SW 1271 (cell line): Measurements from ENCODE around the gene SAMD4A.
A peak's percentile ranks its signal among the peaks of the same experiment; 100 is the strongest.
"Not testable (repeated sequence)": the region's sequence is repeated elsewhere in the genome, so short reads cannot be mapped to it uniquely, and the experiment has no call there.

Source experiments
- DNase-seq, 2 experiments: peaks; one replicate each; lab custom pipeline; 2025; lab: John Stamatoyannopoulos, UW

Gene SAMD4A

DNA sequence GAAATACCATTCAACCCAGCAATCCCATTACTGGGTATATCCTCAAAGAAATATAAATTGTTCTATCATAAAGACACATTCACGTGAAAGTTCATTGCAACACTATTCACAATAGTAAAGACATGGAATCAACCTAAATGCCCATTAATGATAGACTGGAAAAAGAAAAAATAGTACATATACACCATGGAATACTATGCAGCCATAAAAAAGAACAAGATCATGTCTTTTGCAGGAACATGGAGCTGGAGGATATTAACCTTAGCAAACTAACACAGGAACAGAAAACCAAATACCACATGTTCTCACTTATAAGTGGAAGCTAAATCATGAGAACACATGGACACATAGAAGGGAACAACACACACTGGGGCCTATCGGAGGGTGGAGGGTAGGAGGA, 234.6 kb downstream of the SAMD4A start:
- DNase-seq: not testable (repeated sequence)

DNA sequence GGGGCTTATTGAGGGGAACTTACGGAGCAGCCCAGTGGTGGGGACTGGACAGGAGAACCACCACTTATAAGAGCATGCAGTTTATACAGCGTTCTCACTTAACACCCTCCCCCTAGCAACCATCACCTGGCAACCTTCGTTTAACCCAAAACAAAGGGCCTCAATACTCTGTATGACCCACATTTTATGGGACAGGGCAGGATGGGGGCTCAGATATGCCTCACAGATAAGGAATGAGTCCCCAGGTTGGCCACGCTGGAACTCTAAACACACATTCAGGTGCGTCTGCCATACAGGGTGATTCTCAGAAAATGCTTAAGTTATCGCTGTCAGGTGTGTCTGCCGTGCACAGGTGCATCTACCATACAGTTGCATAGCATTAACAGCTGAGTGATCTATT, 236.5 kb downstream of the SAMD4A start:
- DNase-seq: no peak

DNA sequence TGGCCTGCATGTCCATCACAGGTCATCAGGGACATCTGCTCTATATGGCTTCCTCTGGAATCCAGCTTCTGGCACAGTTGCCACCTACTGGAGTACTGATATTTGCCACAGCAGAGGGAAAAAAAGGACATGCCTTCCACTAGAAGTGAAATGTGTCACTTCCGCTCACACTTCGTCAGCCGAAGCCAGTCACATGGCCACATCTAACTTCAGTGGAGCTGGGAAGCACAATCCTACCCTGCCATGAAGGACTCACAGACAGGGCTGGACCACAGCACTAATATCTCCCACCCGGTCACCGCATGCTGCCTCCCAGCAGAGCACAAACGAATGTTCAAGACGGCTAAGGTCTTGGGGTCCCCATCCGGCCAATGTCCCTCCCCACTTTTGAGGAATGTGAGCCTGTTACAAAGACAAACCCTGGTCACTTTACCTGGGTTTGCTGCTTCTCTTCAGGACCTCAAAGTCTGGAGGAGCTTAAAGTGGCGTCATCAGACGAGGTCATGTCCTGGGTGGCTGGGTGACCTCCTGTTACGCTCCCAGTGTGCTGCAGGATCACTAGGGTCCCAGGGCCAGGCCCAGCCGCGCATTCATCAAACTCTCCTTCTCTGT, 237.1 kb downstream of the SAMD4A start:
- DNase-seq: peak in 1 of 2 experiments; percentile 6

DNA sequence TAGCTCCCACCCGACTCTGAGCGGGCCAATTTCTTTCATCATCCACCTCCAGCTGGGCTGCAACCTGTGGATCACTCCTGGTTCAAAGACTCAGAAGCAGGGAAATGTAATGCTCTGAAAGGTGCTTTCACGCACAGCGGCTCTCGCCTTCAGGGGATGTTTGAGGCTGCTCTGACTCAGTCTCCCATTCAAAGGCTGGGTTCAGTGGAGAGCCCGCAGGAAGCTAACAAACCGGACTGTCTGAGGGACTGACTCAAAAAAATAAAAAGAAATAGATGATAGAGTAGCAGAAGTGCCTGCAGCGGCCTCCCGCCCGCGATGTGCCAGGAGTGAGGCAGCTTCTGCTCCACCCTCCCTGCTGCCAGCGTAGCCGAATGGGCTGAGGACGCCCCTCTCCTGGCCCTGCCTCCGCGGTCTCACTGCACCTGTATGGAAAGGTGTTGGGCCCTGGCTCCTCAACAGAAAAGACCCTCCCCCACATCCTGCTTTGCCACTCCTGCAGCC, 237.7 kb downstream of the SAMD4A start:
- no peak for DNase-seq

DNA sequence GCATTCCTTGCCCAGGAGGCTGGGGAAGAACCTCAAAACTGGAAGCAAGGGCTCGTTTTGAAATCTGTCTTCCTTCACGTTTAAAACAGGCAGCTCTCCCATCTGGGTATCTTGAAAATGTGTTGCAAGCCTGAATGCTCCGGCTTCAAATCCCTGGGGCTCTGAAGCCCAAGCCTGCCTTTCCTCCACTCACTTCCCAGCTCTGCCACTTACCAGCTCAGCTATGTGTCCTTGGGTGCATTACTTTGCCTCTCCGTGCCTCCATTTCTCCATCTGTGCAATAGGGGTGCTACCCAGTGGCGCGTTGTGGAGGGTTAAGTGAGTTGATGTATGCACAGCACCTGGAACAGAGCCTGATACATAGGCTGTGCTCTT, 238.1 kb downstream of the SAMD4A start:
- DNase-seq: no peak

DNA sequence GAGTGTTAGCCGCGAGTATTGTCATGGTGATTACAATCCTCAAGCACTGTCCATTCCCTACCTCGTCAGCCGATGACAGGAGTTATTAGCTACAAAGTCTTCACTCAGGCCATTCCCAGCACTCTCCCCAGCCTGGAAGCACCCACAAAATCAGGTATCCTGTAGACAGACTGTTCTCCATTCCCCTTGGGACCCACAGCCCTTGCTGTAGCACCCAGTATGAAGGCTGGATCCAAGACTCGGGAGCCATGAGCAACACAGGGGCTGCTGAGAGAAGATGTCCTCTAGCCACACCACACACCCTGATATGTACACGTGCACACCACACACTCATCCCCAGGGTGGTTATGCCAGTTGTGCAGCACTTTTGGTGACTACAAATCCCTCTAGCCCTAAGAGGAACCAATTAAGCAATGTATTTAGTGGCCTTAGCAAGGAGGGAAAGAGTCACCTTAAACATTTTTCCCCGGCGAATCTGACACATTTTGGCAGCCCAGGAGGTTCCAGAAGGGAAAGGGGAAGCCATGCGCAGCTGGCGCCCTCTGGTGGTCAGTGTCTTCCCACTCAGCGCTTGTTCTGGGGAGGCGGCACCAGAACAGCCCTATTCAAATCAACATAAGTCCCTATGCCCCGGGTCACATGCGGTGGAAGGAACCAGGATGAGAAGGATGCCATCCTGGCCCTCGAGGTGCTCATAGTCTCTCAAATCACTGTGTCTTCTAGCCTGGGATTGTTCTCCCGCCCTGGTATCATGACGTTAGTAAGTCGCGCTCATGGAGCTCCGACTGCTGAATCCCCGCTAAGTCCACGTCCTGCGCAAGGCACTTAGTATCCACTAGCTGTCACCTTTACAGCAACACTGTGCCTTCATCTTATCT, 238.8 kb downstream of the SAMD4A start:
- peak; percentile 58 to 80 for DNase-seq

DNA sequence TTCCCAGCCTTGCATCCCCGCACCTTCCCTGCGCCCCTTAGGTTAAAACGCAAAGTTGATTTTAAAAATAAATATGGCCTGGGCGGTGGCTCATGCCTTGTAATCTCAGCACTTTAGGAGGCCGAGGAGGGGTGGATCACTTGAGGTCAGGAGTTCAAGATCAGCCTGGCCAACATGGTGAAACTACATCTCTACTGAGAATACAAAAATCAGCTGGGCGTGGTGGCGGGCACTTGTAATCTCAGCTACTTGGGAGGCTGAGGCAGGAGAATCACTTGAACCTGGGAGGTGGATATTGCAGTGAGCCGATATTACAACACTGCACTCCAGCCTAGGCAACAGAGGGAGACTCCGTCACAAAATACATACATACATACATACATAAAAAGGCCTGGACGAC, 239.7 kb downstream of the SAMD4A start:
- DNase-seq: no peak

DNA sequence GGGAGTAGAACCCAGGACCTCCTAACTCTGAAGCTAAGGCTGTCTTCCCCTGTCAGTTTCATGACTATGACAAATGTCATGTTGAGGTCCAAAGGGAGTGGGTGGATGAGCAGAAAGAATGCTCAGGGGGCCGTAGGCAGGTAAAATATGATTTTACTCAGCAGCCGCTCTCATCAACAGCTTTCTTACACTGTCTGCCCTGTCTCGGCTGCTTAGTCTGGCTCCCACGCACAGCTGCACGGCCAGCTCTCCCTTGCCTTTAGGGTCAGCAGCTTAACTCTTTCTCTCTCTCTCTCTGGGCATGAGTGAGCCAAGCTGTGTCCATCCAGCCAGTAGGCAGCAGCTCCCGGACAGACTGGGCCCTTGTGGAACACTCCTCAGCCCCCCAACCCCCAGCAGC, 240.5 kb downstream of the SAMD4A start:
- no peak for DNase-seq

DNA sequence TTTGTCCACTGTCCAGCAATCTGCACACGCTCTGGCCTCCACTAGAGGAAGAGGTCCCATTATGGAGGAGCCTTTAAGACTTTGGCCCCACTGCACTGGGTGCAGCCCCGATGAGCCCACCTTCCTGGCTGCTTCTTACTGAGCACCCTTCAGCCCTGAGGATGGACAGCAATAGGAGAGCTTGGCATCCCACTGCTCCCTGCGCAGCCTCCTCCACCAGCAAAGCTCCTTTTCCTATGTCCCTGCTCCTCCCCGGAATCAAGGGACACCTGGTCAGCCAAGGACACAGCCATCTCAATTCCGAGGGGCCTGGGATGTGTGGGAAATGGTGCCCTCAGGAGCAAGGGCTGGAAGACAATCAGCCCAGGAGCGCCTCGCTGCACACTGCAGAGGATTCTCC, 241.0 kb downstream of the SAMD4A start:
- DNase-seq: no peak

DNA sequence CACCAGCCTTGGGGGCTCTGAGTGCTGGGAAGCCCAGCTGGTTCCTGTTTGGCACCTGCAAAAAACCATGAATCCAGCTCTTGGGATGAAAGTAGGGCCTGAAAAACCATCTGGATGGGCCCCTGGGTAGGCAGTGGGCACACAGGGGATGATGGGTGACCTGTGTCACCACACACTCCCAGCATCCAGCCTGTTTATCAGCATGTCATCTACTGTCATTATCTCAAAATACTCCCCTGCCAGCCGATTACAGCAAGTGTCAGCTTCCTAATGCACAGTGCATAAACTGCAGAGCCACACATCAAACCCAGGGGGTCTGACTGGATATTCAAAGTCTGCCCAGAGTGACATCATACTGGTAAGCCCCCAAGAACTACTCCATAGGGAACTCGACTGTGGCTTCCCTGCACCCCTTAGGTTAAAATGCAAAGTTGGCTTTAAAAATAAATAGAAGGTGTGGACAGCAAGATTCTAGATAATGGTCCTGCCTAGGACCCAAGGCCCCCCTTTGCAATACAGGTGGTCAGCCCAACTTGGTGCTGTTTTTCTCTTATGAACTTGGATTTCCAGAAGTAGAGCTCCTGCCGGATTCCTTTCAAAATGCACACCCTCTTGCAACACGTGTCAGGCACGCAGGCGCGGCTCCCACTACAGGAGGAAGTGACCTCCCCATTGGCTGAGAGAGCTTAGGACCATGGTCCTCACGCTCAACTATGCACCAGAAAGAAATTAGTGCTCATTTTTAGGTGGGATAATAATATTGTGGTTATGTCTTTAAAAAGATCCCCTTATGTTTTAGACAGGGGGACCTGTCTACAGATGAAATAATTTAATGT, 241.6 kb downstream of the SAMD4A start:
- DNase-seq: no peak

DNA sequence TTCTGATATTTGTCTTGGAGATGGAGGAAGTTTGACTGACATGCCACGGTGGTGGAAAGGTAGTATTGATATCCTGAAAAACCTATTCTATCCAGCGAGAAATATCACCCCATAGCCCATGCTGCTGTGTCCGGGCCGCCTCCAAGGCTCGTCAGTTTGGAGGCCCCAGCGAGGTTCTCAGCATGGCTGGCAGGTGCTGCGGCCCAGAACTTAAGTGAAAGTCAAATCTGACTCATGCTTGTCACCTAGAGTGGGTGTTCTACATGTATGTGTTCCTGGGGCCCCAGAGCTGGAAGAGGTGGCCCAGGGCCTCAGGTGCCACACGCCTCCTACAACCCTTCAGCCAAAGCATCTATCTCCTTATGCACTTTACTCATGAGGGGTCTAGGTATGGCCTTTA, 242.8 kb downstream of the SAMD4A start:
- no peak for DNase-seq

DNA sequence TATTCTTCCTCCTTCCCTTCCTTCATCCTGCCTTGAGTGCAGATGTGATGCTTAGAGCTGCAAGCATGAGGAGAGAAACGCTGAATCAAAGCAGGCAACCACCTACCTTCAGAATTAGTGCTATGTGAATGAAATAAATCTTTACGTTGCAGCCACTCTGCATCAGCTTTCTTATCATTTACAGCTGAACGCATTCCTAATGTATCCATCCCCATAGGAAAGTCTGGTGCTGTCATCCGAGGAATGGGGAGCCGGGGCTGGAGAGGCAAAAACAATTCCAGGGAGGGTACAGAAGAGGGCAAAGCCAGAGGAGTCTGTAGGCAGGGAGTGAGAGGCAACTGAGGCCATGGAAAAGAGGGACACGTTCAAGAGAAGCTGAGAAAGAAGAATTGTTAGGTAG, 245.7 kb downstream of the SAMD4A start:
- DNase-seq: no peak

DNA sequence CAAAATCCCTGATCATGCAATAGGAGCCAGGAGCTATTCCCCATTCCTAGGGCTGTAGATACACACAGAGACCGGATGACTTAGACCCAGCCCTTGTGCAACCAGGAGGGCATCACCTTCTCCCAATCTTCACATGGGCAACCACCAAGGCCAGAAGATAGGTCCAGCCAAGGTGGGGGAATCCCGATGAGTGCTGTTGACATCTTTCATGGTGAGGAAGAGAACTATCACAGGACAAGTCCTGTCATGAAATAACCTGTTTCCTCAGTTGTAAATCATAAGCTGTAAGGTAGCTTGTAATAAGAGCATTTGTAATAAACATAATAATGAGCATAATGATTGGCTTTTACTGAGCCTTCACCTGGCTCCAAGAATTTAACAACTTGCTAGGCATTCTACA, 246.2 kb downstream of the SAMD4A start:
- DNase-seq: no peak

DNA sequence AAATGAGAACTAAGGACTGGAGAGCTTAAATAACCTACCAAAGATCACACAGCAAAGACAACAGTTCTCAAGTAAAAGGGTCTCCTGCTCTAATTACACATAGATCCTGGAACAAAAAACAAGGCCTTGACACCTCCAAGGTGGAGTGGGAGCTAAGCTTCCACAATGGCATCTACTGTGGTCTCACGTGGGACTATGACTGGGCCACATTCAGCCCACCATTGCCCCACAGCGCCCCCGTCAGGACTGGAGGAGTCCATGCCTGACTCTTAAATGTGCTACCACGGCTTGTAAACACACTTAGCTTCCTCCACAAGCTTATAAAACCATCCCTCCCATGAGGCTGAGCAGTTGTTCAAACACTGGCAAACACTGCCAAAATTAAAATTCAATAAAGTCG, 247.1 kb downstream of the SAMD4A start:
- no peak for DNase-seq

DNA sequence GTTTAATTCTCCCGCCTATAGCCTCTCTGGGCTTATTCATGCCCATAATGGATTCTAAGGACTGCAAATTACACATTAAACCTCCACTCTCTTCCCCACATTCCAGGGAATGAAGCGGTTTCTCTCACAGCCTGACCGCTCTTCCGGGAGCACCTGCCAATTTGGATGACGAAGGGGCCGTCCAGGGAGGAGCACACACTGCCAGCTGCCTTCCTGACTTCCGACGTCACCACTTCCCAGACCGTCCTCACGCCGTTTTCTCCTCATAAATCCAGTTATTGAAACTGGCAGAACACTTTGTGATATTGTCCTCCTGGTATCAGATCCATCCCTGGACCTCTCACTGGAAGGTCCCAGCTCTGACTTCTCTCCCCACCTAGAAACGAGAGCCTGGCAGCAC, 248.1 kb downstream of the SAMD4A start:
- no peak for DNase-seq

DNA sequence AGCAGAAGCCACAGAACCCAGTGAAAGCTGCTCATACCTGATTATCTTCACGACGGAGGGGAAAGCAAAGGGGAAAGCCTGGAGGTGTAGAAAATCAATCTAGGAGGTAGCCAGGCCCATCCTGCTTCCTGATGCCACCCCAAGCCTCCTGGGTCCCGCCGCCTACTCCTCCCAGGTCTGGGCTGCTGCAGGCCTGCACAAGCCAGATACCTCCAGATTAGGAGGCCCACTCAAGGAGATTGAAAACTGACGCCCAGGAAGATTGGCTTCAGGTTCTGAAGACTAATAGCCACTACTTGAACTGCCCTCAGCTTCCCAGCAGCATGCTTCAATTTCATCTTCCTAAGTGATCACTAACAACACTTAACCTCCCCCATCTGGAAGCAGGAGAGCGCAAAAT, 248.6 kb downstream of the SAMD4A start:
- no peak for DNase-seq

DNA sequence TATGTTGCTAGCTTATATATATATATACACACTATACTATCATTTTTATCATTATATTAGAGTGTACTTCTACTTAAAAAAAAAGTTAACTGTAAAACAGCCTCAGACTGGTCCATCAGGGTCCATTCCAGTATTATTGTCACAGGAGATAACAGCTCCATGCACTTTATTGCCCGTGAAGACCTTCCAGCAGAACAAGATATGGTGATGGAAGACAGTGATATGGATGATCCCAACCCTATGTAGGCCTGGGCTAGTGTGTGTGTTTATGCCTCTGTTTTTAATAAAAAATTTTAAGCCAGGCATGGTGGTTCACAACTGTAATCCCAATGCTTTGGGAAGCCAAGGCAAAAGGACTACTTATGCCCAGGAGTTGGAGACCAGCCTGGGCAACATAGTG, 249.5 kb downstream of the SAMD4A start:
- no peak for DNase-seq

DNA sequence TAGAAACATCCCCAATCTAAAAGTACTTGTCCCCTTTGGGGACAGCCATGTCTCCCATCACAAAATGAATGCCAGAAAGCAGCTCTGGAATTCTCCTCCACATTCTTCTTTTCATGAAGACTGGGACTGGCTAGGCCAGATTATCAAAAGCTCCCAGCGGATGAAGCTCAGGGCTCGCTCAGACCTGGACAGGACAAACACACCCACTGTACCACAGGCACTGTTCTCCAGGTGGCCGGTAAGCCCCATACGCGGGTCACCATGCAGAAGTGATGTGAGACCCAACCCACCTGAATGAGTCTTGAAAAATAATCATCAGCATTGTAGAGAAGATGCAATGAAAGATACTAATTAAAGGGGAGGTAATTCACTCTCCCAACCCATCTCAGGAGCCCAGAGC, 250.6 kb downstream of the SAMD4A start:
- DNase-seq: no peak

DNA sequence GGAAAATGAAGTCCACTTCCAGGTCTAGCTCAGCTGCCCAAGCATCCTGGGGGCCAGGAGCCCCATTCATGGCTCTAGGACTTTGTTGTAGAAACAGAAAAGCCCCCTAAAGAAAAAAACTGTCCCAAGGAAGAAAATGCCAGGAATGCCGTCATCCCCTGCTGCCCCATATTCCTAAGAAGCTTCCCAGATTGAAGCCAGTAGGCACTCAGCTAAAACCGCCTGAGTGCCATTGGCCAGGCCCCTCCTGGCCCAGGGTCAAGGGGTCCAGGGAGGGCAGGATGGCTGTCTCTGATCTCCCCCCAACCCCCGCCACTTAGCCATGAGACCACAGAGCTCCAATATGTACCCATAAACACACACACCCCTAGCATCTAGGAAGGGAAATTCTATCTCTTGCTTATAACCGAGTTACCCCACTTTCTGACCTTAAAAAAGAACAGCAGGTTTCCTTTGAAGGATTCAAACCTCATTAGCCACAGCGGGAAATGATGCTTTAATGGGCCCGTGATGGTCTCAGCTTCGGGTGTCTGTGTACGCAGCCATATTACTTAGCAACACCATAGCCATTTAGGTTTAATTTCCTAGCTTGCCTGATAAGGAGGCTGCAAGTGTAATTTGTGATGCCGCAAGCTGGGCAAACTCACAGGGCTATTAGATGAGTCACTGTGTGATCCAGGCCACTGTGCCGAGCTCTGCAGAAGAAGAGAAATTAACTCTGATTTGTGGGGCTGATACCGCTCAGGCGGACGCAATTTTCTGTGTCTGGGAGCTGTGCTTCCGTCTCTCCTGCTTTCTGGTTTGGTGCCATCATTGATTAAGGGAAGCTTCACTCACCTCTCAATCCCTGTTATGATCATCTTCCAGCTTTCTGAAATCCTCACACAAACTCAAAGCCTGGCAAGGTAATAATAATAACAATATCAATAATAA, 251.5 kb downstream of the SAMD4A start:
- no peak for DNase-seq

DNA sequence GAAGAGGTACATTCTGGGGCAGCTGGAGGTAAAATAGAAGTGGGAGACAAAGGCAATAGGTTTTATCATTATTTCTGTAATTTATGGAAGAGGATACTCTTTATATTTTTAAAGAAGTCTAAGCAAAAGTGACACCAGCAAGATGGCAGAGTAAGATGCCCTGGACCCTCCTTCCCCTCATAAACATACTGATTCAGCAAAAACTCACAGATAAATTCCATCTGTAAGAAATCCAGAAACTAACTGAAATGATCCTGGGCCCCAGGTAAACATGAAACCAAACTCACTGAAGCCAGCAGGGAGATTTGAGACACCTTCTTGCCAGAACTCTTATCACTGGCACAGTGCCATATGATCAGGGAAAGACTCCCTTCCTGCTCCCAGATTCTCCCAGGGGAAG, 255.8 kb downstream of the SAMD4A start:
- DNase-seq: no peak

DNA sequence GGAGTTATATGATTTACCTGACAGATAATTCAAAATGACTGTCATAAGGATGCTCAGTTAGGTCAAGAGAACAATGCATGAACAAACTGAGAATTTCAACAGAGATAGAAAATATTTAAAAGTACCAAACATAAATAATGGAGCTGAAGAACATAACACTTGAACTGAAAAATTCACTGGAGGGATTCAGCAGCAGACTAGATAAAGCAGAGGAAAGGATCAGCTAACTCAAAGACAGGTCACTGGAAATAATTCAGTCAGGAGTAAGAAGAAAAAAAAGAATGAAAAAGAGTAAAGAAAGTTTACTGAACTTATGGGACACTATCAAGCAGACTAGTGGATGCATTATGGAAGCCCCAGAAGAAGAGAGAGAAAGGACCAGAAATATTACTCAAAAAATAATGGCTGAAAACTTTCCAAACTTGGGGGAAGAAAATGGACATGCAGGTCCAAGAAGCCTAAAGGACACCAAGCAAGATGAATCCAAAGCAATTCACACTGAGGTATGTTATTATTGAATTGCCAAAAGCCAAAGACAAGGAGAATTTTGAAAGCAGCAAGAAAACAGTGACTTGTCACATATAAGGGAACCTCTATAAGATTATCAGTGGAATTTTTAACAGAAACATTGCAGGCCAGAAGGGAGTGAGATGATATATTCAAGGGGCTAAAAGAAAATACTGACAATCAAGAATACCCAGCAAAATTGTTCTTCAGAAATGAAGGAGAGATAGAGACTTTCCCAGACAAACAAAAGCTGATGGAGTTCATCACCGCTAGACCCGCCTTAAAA, 257.0 kb downstream of the SAMD4A start:
- no peak for DNase-seq
